Omental fat pad (tissue), 4 donors: ENCODE measurements around the gene FASTK. TPM values are rescaled to one million over a fixed set of nuclear protein-coding genes. Genes with fewer than 3 reads are reported as not detected.

Experiments used
- ATAC-seq: fragments of 150-250 bp; one replicate; pipeline ENCODE4 v1.9.1; 2016; ENCODE audit warnings: mild to moderate bottlenecking, moderate library complexity; ENCODE audit not compliant: low FRiP score
- DNase-seq: peaks from one replicate; pipeline ENCODE4 v3.0.0-alpha.2; 2019; ENCODE audit warnings: low spot score
- total RNA-seq, 4 donors: library from RNA; depleted of rRNA; stranded (reverse); fragments of >200 nt; gene quantifications; one replicate each; pipeline ENCODE4 v1.1.0, GENCODE V29; 2016
- TF ChIP-seq, protein P1 (sequence below), 3 donors: fragments of 450-650 bp; IDR thresholded peaks; one replicate each; pipeline ENCODE4 v1.5.1; 2016 to 2017; ENCODE audit warnings: antibody characterized with exemption in 3 of 3, mild to moderate bottlenecking in 3 of 3, moderate library complexity in 2 of 3

Gene FASTK
- total RNA-seq, 4 donors from 2014 or later = 44.0 to 67.6 (median 51.6) TPM

DNA sequence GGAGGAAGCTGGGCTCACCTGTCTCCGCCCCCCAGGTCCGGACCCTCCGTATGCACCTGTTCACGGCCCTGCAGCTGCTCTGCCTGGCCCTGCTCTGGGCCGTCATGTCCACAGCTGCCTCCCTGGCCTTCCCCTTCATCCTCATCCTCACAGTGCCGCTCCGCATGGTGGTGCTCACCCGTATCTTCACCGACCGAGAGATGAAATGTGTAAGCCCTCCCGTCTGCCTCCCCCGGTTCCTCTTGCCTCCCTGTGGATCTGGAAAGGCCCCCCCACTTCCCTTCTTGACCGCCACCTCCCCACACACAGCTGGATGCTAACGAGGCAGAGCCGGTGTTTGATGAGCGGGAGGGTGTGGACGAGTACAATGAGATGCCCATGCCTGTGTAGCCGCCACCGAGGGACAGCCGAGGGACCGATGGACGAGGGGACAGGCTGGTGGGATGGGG, 4.6 kb downstream of the FASTK start:
- TF ChIP-seq, protein P1, sequence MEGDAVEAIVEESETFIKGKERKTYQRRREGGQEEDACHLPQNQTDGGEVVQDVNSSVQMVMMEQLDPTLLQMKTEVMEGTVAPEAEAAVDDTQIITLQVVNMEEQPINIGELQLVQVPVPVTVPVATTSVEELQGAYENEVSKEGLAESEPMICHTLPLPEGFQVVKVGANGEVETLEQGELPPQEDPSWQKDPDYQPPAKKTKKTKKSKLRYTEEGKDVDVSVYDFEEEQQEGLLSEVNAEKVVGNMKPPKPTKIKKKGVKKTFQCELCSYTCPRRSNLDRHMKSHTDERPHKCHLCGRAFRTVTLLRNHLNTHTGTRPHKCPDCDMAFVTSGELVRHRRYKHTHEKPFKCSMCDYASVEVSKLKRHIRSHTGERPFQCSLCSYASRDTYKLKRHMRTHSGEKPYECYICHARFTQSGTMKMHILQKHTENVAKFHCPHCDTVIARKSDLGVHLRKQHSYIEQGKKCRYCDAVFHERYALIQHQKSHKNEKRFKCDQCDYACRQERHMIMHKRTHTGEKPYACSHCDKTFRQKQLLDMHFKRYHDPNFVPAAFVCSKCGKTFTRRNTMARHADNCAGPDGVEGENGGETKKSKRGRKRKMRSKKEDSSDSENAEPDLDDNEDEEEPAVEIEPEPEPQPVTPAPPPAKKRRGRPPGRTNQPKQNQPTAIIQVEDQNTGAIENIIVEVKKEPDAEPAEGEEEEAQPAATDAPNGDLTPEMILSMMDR (IDR thresholded peaks at IDR 0.05) = no peak
- ATAC-seq = no peak
- DNase-seq = no peak

DNA sequence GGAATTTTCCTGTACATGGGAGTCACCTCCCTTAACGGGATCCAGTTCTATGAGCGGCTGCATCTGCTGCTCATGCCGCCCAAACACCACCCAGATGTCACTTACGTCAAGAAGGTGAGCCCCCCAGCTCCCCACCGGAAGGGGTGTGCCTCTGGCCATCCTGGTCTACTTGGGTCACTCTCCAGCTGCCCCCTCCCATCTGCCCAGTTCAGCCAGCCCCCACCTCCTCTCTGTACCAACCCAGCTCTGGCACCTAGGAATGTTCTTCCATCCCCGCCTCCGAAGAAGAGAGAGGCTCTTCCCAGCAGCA, 5.0 kb downstream of the FASTK start:
- DNase-seq (no peak), ATAC-seq (no peak)
- TF ChIP-seq, protein P1 (IDR thresholded peaks at IDR 0.05) = no peak

DNA sequence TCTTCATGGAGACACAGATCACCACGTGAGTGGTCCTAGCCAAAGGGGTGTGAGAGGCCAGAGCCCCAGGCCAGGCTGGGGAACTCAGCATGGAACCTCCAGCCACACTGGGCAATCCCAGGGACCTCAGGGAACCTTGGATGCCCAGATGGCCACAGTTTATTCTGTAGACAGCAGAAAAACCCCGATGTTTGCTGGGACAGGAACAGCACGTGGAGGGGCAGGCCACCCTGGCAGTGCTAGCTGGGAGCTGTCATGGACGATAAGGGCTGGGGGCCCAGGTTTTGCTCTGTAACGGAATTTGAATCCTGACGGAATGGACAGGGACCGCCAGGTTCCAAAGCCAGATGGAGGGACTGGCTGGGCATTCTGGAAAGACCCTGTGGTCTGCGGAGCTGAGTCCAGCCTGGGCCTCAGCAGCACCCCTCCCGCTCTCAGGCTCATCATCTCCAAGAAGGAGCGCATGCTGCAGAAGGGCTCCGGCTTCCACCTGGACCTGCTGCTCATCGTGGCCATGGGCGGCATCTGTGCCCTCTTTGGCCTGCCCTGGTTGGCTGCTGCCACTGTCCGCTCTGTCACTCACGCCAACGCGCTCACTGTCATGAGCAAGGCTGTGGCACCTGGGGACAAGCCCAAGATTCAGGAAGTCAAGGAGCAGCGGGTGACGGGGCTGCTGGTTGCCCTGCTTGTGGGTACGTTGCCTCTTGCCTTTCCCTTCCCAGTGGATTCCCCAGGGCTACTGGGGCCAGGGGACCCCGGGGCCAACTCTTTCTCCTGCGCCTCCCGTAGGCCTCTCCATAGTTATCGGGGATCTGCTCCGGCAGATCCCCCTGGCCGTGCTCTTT, 5.6 kb downstream of the FASTK start:
- ATAC-seq = no peak

GRCh38 chr7:151073990-151074389, 6.6 kb downstream of the FASTK start:
- DNase-seq = no peak
- TF ChIP-seq, protein P1 (IDR thresholded peaks at IDR 0.05) = no peak
- ATAC-seq = no peak

More for the DNA sequence above, 5.6 kb downstream of the FASTK start:
- TF ChIP-seq, protein P1 (IDR thresholded peaks at IDR 0.05) = no peak
- no peak for DNase-seq

GRCh38 chr7:151071032-151071866, 9.4 kb downstream of the FASTK start:
- TF ChIP-seq, protein P1 (IDR thresholded peaks at IDR 0.05) = no peak
- ATAC-seq = no peak
- DNase-seq = no peak

DNA sequence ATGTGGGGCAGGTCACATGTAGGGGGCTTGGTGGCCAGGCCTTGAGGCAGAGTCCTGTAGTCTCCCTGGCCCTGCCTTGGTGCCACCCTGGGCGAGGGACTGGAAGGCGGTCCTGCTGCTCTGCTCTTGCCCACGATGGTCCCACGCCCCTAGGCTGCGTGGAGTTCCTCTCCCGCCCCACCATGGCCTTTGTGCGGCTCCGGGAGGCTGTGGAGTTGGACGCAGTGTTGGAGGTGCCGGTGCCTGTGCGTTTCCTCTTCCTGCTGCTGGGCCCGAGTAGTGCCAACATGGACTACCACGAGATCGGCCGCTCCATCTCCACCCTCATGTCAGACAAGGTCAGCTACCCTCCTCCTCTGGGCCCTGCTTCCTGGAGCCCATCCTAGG, 10.0 kb downstream of the FASTK start:
- ATAC-seq = no peak
- TF ChIP-seq, protein P1 (IDR thresholded peaks at IDR 0.05) = no peak
- DNase-seq = no peak
